ENCODE data around the gene CCDC175. TPM values are rescaled to one million over a fixed set of nuclear protein-coding genes. Genes with fewer than 3 reads are reported as not detected.
A peak's percentile ranks its signal among the peaks of the same experiment; 100 is the strongest.

Gene CCDC175
- total RNA-seq, 1 experiment from 2014 or later: not detected

- DNase-seq (ENCODE audit: low spot score): no peak
Measured at GRCh38 chr14:59540852-59541251, 35.8 kb downstream of the CCDC175 start.

GRCh38 chr14:59538936-59539335, 37.7 kb downstream of the CCDC175 start:
- DNase-seq (ENCODE audit: low spot score): no peak

DNA sequence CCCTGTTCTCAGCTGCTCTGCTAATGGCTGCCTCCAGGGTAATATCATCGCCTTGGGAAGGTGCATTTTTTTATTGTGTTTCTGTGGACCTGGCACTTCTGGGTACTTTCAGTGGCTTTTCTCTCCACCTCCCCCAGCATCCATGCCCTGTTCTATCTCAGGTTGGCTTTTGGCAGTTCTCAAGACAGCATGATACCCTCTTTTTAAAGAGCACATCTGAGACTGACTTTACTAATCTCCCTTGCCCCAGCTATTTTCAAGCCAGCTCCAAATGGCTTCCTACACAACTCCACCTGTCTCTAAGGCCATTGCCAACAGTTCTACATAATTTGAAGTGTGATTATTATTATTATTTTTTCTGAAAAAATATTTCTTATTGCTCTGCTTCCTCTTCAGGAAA, 39.1 kb downstream of the CCDC175 start:
- no peak for DNase-seq (ENCODE audit: low spot score)

DNA sequence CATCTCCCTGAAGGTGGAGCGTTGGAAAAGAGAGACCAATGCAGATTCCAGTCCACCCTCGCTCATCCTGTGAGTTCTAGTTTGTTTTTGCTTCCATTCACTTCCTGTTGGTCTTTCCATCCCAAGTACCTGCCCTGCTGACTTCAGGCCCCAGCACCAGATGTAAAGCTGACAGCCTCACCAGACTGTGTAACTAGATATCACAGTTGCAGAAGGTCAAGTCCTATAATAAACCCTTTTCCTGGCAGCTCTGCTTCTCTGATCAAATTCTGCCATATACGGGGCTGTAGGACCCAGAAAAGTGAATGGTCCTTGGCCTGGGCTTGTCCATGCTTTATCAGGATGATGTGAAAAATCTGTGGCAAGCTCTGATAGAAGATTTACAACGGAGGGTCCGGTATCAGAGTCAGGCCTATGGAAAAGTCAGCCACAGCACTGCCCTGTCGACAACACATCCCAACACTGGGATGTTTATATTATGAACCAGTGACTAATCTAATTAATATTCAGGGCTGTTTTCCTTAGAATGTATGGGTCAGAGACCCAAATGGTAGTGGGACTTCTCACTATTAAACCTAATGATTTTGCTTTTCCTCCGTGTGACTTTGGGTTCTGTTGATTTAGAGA, 42.1 kb downstream of the CCDC175 start:
- no peak for DNase-seq (ENCODE audit: low spot score)

GRCh38 chr14:59532419-59532818, 44.2 kb downstream of the CCDC175 start:
- DNase-seq (ENCODE audit: low spot score): no peak

GRCh38 chr14:59530349-59530748, 46.3 kb downstream of the CCDC175 start:
- no peak for DNase-seq (ENCODE audit: low spot score)

GRCh38 chr14:59529189-59529588, 47.4 kb downstream of the CCDC175 start:
- no peak for DNase-seq (ENCODE audit: low spot score)

GRCh38 chr14:59520224-59520623, 56.4 kb downstream of the CCDC175 start:
- DNase-seq (ENCODE audit: low spot score): peak; percentile 25

DNA sequence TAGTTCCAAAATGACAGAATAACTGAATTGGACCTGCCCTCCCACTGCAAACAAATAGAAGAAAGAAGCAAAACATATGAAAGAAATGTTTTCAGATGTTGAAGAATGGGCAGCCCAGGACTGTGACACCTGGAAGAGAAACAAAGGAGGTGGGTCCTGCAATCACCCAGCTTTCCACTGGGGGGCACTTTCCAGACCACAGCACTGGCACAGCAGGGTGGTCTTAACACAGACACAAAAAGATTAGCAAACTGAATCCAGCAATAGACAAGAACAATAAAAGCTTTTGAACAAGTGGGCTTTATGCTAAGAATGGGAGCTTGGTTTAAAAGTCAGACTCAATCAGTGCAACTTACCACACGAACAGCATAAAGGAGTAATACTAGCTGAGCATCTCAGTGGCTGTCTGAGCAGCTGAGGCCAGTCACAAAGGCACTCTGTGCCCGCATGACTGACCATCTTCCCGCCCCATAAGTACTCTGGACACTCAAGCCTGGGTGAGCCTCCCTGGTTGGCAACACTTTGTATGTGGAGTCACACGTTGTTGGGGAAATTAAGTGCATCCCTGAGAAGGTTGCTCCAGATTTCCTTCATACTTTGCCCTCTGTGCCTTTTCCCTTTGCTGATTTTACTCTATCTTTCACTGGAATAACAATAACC, 64.6 kb downstream of the CCDC175 start:
- DNase-seq (ENCODE audit: low spot score): peak; percentile 14

- DNase-seq (ENCODE audit: low spot score): no peak
Measured at GRCh38 chr14:59510966-59511365, 65.6 kb downstream of the CCDC175 start.

DNA sequence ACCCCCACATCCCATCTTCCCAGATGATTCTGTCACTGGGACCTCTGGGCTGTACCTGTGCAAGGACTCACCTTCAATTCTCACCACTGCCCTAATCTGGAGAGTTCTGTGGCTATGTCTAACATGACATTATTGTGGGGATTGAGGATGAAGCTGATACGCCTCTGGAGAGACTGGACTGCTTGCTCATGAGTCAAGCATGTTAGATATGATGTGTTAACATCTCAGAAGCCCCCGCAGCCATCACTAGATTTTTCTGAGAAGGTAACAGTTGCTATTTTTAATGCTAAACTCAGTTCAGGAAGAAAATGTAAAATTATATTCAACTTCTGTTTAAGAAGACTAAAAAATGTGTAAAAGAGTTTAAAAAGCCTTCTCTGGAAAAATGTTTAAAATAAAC, 66.6 kb downstream of the CCDC175 start:
- DNase-seq (ENCODE audit: low spot score): no peak

- no peak for DNase-seq (ENCODE audit: low spot score)
Measured at GRCh38 chr14:59509101-59509500, 67.5 kb downstream of the CCDC175 start.

DNA sequence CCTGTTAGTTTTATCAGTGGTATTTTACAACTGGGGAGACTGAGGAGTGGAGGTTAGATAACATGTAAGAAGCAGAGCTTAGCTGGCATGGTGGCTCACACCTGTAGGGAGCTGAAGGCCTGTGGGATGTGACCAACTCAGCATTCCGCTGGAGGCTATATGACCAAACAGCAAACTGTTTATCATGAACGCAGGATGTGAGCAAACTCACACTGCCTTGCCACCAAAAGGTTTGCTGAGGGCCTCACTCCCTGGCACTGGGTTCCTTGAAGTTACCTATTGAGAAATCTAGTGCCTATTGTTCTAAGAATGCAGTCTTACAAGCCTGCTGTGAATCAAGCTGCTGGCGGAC, 68.9 kb downstream of the CCDC175 start:
- DNase-seq (ENCODE audit: low spot score): no peak

DNA sequence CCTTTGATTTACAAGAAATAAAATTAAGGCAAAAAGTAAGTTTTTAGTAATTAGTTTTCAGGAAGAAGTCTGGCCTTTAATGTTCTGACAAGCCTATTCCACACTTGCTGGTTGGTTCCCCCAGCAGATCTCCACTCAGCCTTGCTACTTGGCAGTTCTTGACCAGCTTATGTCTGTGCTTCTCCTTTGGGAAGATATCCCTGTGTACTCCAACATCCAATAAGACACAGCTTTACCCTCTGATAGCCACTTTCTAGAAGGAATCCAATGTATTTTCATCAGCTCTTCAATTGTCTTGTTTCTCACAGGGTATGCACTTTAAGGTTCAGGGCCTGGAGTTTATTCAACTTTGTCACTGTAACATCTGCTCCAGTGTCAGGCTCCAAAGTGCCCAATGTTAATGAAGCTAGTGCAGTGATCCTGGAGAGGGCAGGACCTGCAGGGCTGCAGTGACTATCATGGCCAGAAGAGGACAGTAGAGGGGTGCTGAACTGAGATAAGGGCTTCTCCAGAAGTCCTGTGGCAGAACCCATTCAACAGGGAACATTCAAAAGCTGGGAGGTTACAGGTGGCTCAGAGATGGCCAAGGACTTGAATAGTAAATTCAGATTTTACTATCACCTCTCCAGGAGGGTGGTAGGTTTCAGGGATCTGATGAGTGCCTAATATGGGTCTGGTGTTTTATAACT, 69.4 kb downstream of the CCDC175 start:
- peak; percentile 76 for DNase-seq (ENCODE audit: low spot score)

GRCh38 chr14:59503256-59503655, 73.4 kb downstream of the CCDC175 start:
- no peak for DNase-seq (ENCODE audit: low spot score)

GRCh38 chr14:59500732-59501131, 75.9 kb downstream of the CCDC175 start:
- no peak for DNase-seq (ENCODE audit: low spot score)

GRCh38 chr14:59492384-59492783, 84.2 kb downstream of the CCDC175 start:
- no peak for DNase-seq (ENCODE audit: low spot score)

DNA sequence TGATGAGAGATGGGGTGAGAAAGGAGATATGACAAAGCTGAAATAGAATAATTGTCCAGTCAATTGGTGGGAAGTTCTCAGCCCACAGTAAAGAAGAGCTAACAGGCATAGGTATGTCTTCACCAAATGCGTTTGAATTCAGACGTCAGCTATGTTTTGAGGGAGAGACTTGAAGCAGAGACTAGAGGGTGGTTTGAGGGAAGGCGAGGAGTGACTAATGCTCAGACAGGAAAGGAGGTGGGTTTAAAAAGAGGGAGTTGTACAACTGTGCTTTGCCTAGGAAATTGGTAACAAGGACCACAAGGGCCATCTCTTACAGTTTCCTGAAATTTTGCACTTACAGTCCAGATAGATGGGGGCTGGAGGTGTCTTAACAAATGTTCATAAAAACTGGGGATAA, 85.9 kb downstream of the CCDC175 start:
- DNase-seq (ENCODE audit: low spot score): no peak

DNA sequence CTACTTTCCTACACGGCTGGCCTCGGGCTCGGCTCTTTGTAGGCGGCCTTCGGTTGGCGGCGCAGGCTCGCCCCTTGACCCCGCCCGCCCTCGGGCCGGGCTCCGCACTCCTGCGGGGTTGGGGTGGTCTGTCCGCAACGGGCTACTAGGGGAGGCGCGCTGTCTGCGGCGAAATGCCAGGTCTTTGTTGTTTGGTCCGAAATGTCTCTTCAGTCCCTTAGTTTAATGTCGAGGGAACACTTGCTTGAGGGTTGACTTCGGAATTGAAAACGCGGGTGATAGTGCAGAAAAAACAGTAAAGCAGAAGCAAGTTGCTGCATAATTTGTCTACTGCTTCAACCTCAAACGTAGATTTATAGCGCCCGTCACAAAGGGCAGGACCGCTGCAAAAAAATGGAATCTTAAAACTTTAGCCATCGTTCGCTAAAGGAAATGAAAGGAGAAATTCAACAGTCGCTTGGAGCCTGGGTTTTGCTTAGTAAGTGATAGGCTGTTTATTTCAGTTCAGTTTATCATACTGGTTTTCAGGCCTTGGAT, 91.9 kb downstream of the CCDC175 start:
- DNase-seq (ENCODE audit: low spot score): no peak

DNA sequence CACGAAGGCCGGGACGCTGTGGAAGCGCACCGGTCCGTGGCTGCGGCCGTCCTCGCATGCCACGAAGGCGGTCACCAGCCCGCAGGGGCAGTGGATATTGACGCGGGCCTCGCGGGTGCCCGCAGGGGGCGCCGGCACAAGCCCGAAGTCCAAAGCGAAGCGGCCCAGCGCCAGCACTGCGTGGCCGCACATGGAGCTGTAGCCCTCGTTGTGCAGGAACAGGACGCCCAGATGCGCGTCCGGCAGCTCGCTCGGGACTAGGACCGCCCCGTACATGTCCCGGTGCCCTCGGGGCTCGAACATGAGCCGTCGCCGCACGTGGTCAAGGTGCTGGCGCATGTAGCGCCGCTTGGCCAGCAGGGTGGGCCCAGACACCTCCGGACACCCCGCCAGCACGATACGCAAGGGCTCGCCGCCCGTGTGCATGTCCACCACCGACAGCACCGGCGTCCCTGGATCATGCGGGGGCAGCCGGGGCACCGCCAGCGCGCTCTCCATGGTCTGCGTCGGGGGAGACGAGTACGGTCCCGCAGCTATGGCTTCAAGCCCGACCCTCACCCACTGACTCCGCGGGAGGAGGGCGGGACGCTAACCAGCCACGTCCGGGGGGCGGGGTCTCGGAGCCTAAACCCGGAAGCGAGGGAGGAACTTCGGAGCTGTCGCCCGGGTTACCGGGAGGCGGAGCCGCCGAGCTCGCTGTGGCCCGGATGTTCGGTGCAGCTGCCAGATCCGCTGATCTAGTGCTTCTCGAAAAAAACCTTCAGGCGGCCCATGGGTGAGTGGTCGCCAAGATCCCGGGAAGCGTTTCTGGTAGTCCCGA, 92.6 kb downstream of the CCDC175 start, which contains the start of the genes JKAMP and L3HYPDH:
TSS of gene JKAMP (plus strand) at position 699 of the 820 bp plus-strand sequence. CDS start at position 772, 73 bp downstream.
TSS of gene L3HYPDH (minus strand) at position 590 of the 820 bp plus-strand sequence. CDS start at position 498, 92 bp downstream.
- peak; percentile 90 for DNase-seq (ENCODE audit: low spot score)

GRCh38 chr14:59483363-59483762, 93.2 kb downstream of the CCDC175 start:
- DNase-seq (ENCODE audit: low spot score): peak; percentile 38

Data from HT-29 (cell line).